ENCODE measurements around the gene ATXN1. TPM values are rescaled to one million over a fixed set of nuclear protein-coding genes. Genes with fewer than 3 reads are reported as not detected.

ATXN1 gene
- total and polyA plus RNA-seq, 2 of the 8 experiments (the other 6 are each of a cell fraction or from before 2014, with no cell fraction given) = 1.6 to 4.0 TPM

DNA sequence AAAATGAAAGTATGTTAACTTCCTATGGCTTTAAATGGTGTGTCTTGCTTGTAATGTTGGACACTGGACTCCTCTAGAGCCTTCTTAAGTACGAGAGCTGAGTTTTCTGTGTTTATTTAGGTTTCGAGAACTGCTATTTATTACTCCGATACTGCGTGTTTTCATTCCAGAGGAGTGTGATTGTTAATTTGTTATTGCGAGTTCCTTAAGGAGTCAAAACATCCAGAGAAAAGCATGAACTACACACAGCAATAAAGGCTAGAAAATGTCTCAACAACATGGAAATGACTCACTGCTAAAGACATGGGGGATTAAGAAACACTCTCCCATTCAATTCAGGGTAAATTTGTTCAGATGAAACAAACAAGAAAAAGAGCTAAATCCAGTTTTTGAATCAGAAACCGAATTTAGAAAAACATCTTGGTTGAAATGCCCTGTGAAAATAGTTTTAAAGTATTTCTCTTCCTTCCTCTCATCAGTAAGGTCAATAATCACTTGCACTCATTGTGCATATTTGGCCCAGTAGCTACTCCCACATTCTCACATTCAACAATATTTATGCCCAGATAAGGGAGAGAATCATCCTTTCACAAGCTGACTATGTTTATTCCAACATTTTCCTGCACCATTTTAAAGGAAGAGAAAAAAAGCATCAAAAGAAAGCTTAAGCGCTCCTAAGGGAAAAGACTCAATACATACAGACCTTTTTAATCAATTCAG is 36.0 kb downstream of the ATXN1 start:
- Histone ChIP-seq H4K5ac (ENCODE audit: insufficient read length, low read depth, low read length) (no peak overlapping the region), H3K23ac (ENCODE audit: insufficient read length) (no peak overlapping the region), H2BK120ac (replicated peaks; ENCODE audit: low read depth, low read length) (no peak overlapping the region), H3K9me3 (ENCODE audit: insufficient read depth in 2 of 2, low read depth in 1 of 2, low read length in 1 of 2) (no peaks in the 10 kb centered on the region), H2AK5ac (ENCODE audit: low read depth, low read length) (no peak overlapping the region), H3K36me3 (ENCODE audit: control insufficient read depth in 2 of 4, insufficient read depth in 4 of 4, low read length in 3 of 4) (no peaks in the 10 kb centered on the region), H2BK5ac (ENCODE audit: low read depth, low read length) (no peak overlapping the region), H4K91ac (replicated peaks; ENCODE audit: insufficient read length, low read length) (no peak overlapping the region), H3K14ac (ENCODE audit: insufficient read length) (no peak overlapping the region), H2BK15ac (ENCODE audit: low read length) (no peak overlapping the region), H2BK12ac (ENCODE audit: low read depth, low read length) (no peak overlapping the region), H4K20me1 (replicated peaks in 1 of 2; ENCODE audit: control insufficient read depth in 1 of 2, insufficient read depth in 2 of 2, low read length in 2 of 2) (no peaks in the 10 kb centered on the region), H4K8ac (ENCODE audit: extremely low read depth, insufficient read depth, low read length) (no peak overlapping the region), H2AFZ (ENCODE audit: low read length) (no peak overlapping the region), H3K79me1 (ENCODE audit: low read depth, low read length) (no peaks in the 10 kb centered on the region), H3K18ac (ENCODE audit: extremely low read depth, low read length) (no peak overlapping the region), H3K4me3 (ENCODE audit: extremely low read depth in 1 of 4, insufficient read depth in 2 of 4, low read depth in 3 of 4, low read length in 4 of 4) (no peak overlapping the region), H2BK20ac (ENCODE audit: low read length) (no peak overlapping the region), H3K4me1 (replicated peaks in 1 of 4; ENCODE audit: control insufficient read depth in 3 of 4, insufficient read depth in 4 of 4, low read length in 3 of 4) (peaks cover 0 to 4% (median 0%) of the 10 kb centered on the region in 4 experiments; a peak in 2 of 7 replicates), H3K27ac (ENCODE audit: low read depth, low read length) (no peak overlapping the region), H3K4me2 (ENCODE audit: insufficient read depth in 1 of 2, low read depth in 2 of 2, low read length in 2 of 2) (no peak overlapping the region), H3K56ac (replicated peaks; ENCODE audit: insufficient read length, low read depth, low read length) (no peak overlapping the region), H3K4ac (replicated peaks; ENCODE audit: insufficient read length, low read depth, low read length) (no peak overlapping the region), H3K9ac (replicated peaks in 1 of 4; ENCODE audit: extremely low read depth in 1 of 4, low read depth in 3 of 4, low read length in 3 of 4) (no peak overlapping the region), H3K79me2 (ENCODE audit: control insufficient read depth in 1 of 2, insufficient read depth in 2 of 2, low read length in 2 of 2) (no peaks in the 10 kb centered on the region), H3K23me2 (ENCODE audit: low read depth, low read length) (no peaks in the 10 kb centered on the region), H3K27me3 (replicated peaks in 1 of 4; ENCODE audit: control insufficient read depth in 3 of 4, extremely low read depth in 1 of 4, insufficient read depth in 3 of 4, low read length in 3 of 4) (no peaks in the 10 kb centered on the region)
- 85% methylated on average over 7 of the region's 7 CpGs; no CpG with 5 or more reads in 1 of the 2 experiments for WGBS, 2 experiments (ENCODE audit: extremely low coverage in 1 of 2, insufficient coverage in 1 of 2, insufficient read length in 1 of 2, insufficient replicate concordance in 2 of 2, low coverage in 1 of 2, low lambda C conversion rate in 2 of 2, missing lambda C conversion rate in 1 of 2)
- DNase-seq (ENCODE audit: low read depth in 1 of 2, low spot score in 2 of 2) = no peak
- ChIA-PET POLR2A (ENCODE audit: partially characterized antibody) (interaction anchor here (0.7 to 1.7 kb wide), 3 partner anchors 8 to 51 kb away, joined by 3 to 4 read pairs (median 3); no protein-coding TSS in a partner anchor), CTCF (ENCODE audit: partially characterized antibody) (interaction anchor here (0.7 to 1.3 kb wide), 4 partner anchors 36 to 442 kb away, joined by 3 read pairs; partner anchors contain the start of gene ATXN1)
- FAIRE-seq = no peak
- no peak for TF ChIP-seq SUZ12 (IDR thresholded peaks at IDR 0.05; ENCODE audit: low read length)
- no peak for TF ChIP-seq SP1 (IDR thresholded peaks at IDR 0.05; ENCODE audit: low read depth, low read length)
- TF ChIP-seq CHD1 (IDR thresholded peaks at IDR 0.05; ENCODE audit: low read depth, low read length) = no peak
- no peak for TF ChIP-seq TAF7 (optimal IDR thresholded peaks at IDR 0.05; ENCODE audit: borderline replicate concordance, low read depth, low read length)
- no peak for TF ChIP-seq E2F6 (IDR thresholded peaks at IDR 0.05)
- no peak for TF ChIP-seq TEAD4 (IDR thresholded peaks at IDR 0.05; ENCODE audit: low read depth, low read length)
- TF ChIP-seq CTBP2 (IDR thresholded peaks at IDR 0.05; ENCODE audit: borderline replicate concordance, insufficient read depth, insufficient read length, low read length) = no peak
- TF ChIP-seq GABPA (IDR thresholded peaks at IDR 0.05; ENCODE audit: borderline replicate concordance, insufficient read depth, low read length) = no peak
- TF ChIP-seq, protein P1, sequence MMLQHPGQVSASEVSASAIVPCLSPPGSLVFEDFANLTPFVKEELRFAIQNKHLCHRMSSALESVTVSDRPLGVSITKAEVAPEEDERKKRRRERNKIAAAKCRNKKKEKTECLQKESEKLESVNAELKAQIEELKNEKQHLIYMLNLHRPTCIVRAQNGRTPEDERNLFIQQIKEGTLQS (IDR thresholded peaks at IDR 0.05; ENCODE audit: insufficient read depth, low read depth, low read length) = no peak
- no peak for TF ChIP-seq SIRT6 (IDR thresholded peaks at IDR 0.05; ENCODE audit: low read length)
- no peak for TF ChIP-seq SAP30 (IDR thresholded peaks at IDR 0.05; ENCODE audit: insufficient read depth, insufficient replicate concordance, low read length)
- TF ChIP-seq CHD2 (IDR thresholded peaks at IDR 0.05; ENCODE audit: low read length) = no peak
